HepG2 (cell line): ENCODE measurements around the gene TMUB1. TPM values are rescaled to one million over a fixed set of nuclear protein-coding genes. Genes with fewer than 3 reads are reported as not detected.

ENCODE experiments used
- ARNTL ChIP-seq: sonication (generic); formaldehyde crosslinking; IDR thresholded peaks from 2 replicates; pipeline ENCODE4 v1.4.0; 2020; ENCODE audit warnings: mild to moderate bottlenecking, missing genetic modification reagents
- EED ChIP-seq: sonication (generic); formaldehyde crosslinking; IDR thresholded peaks from 2 replicates; pipeline ENCODE4 v1.5.0; 2020; ENCODE audit warnings: mild to moderate bottlenecking, missing genetic modification reagents
- HDAC2 ChIP-seq: sonication (generic); formaldehyde crosslinking; IDR thresholded peaks from 2 replicates; pipeline ENCODE4 v1.4.0; 2020; ENCODE audit warnings: missing genetic modification reagents
- HMG20A ChIP-seq: IDR thresholded peaks from 2 replicates; pipeline ENCODE4 v1.6.1; 2016; ENCODE audit warnings: borderline replicate concordance
- KDM3A ChIP-seq: IDR thresholded peaks from 2 replicates; pipeline ENCODE4 v1.6.1; 2018; ENCODE audit warnings: low read depth, missing compliant biosample characterization
- MED1 ChIP-seq: sonication (generic); formaldehyde crosslinking; IDR thresholded peaks from 2 replicates; pipeline ENCODE4 v1.4.0; 2020; ENCODE audit warnings: missing genetic modification reagents
- MTA1 ChIP-seq: sonication (generic); formaldehyde crosslinking; IDR thresholded peaks from 2 replicates; pipeline ENCODE4 v1.4.0; 2020; ENCODE audit warnings: missing genetic modification reagents, mild to moderate bottlenecking, borderline replicate concordance
- PAX8 ChIP-seq: sonication (generic); formaldehyde crosslinking; IDR thresholded peaks from 2 replicates; pipeline ENCODE4 v1.8.0; 2022; ENCODE audit warnings: mild to moderate bottlenecking, missing genetic modification reagents, borderline replicate concordance
- SIX4 ChIP-seq: sonication (generic); formaldehyde crosslinking; IDR thresholded peaks from 2 replicates; pipeline ENCODE4 v1.4.0; 2020; ENCODE audit warnings: missing genetic modification reagents
- ZNF724P ChIP-seq: sonication (generic); formaldehyde crosslinking; IDR thresholded peaks from 2 replicates; pipeline ENCODE4 v1.8.0; 2022; ENCODE audit warnings: missing genetic modification reagents, borderline replicate concordance
- ZNF850 ChIP-seq: sonication (generic); formaldehyde crosslinking; conservative IDR thresholded peaks from 2 replicates; pipeline ENCODE4 v1.9.0; 2021; ENCODE audit warnings: mild to moderate bottlenecking, missing genetic modification reagents
- polyA plus RNA-seq, 8 experiments: library from polyadenylated mRNA; depleted of rRNA in 3 of 8; stranded (reverse) in 7 of 8; unstranded in 1 of 8; fragments of >200 nt; fragmentation: Illumina TruSeq in 4 of 8; extraction: Trizol in 4 of 8; gene quantifications; 2 replicates each; pipeline versions ENCODE4 v1.2.1 to v1.2.3, GENCODE V29; 2011 to 2016; ENCODE audit warnings: low read depth in 4 of 8, missing spikeins in 1 of 8, mixed read lengths in 1 of 8; ENCODE audit not compliant: insufficient read depth in 1 of 8
- total RNA-seq, 5 experiments: library from RNA; depleted of rRNA; stranded (reverse); fragments of >200 nt; fragmentation: Illumina TruSeq; extraction: Trizol; gene quantifications; 2 replicates each; pipeline ENCODE4 v1.2.3, GENCODE V29; 2016; ENCODE audit warnings: low read depth in 1 of 5
- TF ChIP-seq, protein P1 (sequence below): IDR thresholded peaks from 2 replicates; pipeline ENCODE4 v1.6.1; 2012; ENCODE audit warnings: low read depth, low read length, improper control_type of control experiment
- TF ChIP-seq, protein P2 (sequence below): sonication (generic); formaldehyde crosslinking; IDR thresholded peaks from 2 replicates; pipeline ENCODE4 v1.5.1; 2020; ENCODE audit warnings: mild to moderate bottlenecking, missing genetic modification reagents, borderline replicate concordance
- TF ChIP-seq, protein P3 (sequence below): sonication (generic); formaldehyde crosslinking; IDR thresholded peaks from 2 replicates; pipeline ENCODE4 v1.5.0; 2020; ENCODE audit warnings: mild to moderate bottlenecking, missing genetic modification reagents
- TF ChIP-seq, protein P4 (sequence below): sonication (generic); formaldehyde crosslinking; IDR thresholded peaks from 2 replicates; pipeline ENCODE4 v1.8.0; 2022; ENCODE audit warnings: missing genetic modification reagents, mild to moderate bottlenecking, inconsistent platforms, borderline replicate concordance
- TF ChIP-seq, protein P5 (sequence below): sonication (generic); formaldehyde crosslinking; IDR thresholded peaks from 2 replicates; pipeline ENCODE4 v1.4.0; 2020; ENCODE audit warnings: mild to moderate bottlenecking, missing genetic modification reagents
- TF ChIP-seq, protein P6 (sequence below), 2 experiments: sonication (generic) in 1 of 2; formaldehyde crosslinking in 1 of 2; IDR thresholded peaks; 2 replicates each; pipeline versions ENCODE4 v1.4.0 to v1.6.1; 2018 to 2020; ENCODE audit warnings: missing genetic modification reagents in 2 of 2, borderline replicate concordance in 1 of 2, low read depth in 1 of 2, mild to moderate bottlenecking in 1 of 2, missing biosample characterization in 1 of 2

TMUB1 gene
- total and polyA plus RNA-seq, 2 of the 13 experiments (the other 11 are each of a cell fraction or from before 2014, with no cell fraction given) = 44.8 to 51.6 TPM

DNA sequence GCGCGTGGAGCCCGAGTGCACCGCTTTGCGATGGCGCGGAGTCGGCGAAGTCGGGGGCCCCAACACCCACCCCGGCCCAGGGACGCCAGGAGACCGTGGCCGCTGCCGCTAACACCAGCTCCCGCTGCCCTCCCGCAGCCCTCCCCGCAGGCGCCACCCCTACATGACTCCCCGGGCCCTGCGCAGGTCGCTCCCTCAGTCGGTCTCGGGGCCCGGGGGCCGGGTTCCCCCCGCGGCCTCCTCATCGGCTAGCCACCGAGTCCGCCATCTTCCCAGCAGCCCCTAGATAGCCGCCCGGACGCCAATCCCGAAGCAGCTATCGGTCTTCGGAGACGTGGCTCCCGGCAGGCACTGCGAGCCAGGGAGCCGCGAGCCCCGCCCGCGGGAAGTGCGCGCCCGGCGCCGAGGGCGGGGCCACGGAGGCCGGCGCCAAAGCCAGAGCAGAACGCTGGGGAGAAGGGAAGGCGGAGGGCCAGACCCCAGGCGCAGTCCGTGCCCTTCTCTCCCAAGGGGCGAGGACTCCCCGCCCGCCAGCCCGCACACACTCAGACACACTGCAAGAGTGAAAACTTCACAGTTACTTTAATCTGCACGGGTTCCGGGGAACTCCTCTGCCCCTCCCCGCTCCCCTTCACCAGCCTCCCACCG, 2.6 kb downstream of the TMUB1 start, which contains the start of gene FASTK (continued):
- TF ChIP-seq MTA1 (peak; percentile 77; the same call in 1 of the 2 replicates), EED (CRISPR knock-in tag) (no peak), KDM3A (CRISPR knock-in tag) (no peak), ARNTL (CRISPR knock-in tag) (peak; percentile 49; the same call in 1 of the 2 replicates), ZNF724P (no peak), SIX4 (CRISPR knock-in tag) (no peak; the same call in 1 of the 2 replicates), HMG20A (CRISPR knock-in tag) (no peak), PAX8 (no peak; the same call in 1 of the 2 replicates), MED1 (CRISPR knock-in tag) (peak; percentile 71), ZNF850 (CRISPR knock-in tag) (no peak), HDAC2 (CRISPR knock-in tag) (no peak)
- TF ChIP-seq, protein P1, sequence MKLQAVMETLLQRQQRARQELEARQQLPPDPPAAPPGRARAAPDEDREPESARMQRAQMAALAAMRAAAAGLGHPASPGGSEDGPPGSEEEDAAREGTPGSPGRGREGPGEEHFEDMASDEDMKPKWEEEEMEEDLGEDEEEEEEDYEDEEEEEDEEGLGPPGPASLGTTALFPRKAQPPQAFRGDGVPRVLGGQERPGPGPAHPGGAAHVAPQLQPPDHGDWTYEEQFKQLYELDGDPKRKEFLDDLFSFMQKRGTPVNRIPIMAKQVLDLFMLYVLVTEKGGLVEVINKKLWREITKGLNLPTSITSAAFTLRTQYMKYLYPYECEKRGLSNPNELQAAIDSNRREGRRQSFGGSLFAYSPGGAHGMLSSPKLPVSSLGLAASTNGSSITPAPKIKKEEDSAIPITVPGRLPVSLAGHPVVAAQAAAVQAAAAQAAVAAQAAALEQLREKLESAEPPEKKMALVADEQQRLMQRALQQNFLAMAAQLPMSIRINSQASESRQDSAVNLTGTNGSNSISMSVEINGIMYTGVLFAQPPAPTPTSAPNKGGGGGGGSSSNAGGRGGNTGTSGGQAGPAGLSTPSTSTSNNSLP = no peak
- TF ChIP-seq, protein P2, sequence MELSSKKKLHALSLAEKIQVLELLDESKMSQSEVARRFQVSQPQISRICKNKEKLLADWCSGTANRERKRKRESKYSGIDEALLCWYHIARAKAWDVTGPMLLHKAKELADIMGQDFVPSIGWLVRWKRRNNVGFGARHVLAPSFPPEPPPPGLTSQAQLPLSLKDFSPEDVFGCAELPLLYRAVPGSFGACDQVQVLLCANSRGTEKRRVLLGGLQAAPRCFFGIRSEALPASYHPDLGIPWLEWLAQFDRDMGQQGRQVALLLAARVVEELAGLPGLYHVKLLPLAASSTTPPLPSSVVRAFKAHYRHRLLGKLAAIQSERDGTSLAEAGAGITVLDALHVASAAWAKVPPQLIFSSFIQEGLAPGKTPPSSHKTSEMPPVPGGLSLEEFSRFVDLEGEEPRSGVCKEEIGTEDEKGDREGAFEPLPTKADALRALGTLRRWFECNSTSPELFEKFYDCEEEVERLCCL (CRISPR knock-in tag) = no peak; the same call in 1 of the 2 replicates
- TF ChIP-seq, protein P3, sequence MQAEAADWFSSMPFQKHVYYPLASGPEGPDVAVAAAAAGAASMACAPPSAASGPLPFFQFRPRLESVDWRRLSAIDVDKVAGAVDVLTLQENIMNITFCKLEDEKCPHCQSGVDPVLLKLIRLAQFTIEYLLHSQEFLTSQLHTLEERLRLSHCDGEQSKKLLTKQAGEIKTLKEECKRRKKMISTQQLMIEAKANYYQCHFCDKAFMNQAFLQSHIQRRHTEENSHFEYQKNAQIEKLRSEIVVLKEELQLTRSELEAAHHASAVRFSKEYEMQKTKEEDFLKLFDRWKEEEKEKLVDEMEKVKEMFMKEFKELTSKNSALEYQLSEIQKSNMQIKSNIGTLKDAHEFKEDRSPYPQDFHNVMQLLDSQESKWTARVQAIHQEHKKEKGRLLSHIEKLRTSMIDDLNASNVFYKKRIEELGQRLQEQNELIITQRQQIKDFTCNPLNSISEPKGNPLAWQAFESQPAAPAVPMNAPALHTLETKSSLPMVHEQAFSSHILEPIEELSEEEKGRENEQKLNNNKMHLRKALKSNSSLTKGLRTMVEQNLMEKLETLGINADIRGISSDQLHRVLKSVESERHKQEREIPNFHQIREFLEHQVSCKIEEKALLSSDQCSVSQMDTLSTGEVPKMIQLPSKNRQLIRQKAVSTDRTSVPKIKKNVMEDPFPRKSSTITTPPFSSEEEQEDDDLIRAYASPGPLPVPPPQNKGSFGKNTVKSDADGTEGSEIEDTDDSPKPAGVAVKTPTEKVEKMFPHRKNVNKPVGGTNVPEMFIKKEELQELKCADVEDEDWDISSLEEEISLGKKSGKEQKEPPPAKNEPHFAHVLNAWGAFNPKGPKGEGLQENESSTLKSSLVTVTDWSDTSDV = no peak
- TF ChIP-seq, protein P4, sequence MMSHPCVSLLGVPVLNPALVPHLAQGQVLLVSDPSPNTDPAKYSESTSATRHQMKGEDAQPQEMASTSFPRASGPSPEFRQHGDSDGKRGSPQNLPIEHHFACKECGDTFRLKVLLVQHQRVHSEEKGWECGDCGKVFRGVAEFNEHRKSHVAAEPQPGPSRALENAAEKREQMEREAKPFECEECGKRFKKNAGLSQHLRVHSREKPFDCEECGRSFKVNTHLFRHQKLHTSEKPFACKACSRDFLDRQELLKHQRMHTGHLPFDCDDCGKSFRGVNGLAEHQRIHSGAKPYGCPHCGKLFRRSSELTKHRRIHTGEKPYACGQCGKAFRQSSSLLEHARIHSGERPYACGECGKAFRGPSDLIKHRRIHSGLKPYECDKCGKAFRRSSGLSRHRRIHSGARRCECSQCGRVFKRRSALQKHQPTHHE (CRISPR knock-in tag) = peak; percentile 57; the same call in 1 of the 2 replicates
- TF ChIP-seq, protein P5, sequence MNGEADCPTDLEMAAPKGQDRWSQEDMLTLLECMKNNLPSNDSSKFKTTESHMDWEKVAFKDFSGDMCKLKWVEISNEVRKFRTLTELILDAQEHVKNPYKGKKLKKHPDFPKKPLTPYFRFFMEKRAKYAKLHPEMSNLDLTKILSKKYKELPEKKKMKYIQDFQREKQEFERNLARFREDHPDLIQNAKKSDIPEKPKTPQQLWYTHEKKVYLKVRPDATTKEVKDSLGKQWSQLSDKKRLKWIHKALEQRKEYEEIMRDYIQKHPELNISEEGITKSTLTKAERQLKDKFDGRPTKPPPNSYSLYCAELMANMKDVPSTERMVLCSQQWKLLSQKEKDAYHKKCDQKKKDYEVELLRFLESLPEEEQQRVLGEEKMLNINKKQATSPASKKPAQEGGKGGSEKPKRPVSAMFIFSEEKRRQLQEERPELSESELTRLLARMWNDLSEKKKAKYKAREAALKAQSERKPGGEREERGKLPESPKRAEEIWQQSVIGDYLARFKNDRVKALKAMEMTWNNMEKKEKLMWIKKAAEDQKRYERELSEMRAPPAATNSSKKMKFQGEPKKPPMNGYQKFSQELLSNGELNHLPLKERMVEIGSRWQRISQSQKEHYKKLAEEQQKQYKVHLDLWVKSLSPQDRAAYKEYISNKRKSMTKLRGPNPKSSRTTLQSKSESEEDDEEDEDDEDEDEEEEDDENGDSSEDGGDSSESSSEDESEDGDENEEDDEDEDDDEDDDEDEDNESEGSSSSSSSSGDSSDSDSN = peak; percentile 66
- TF ChIP-seq, protein P6, sequence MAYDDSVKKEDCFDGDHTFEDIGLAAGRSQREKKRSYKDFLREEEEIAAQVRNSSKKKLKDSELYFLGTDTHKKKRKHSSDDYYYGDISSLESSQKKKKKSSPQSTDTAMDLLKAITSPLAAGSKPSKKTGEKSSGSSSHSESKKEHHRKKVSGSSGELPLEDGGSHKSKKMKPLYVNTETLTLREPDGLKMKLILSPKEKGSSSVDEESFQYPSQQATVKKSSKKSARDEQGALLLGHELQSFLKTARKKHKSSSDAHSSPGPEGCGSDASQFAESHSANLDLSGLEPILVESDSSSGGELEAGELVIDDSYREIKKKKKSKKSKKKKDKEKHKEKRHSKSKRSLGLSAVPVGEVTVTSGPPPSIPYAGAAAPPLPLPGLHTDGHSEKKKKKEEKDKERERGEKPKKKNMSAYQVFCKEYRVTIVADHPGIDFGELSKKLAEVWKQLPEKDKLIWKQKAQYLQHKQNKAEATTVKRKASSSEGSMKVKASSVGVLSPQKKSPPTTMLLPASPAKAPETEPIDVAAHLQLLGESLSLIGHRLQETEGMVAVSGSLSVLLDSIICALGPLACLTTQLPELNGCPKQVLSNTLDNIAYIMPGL (CRISPR knock-in tag; IDR thresholded peaks at IDR 0.05; ENCODE audit: borderline replicate concordance in 1 of 2, low read depth in 1 of 2) = peak; percentile 67 to 69
